NT2/D1 (cell line): Measurements from ENCODE around the gene THEMIS2.

ENCODE experiments used
- DNase-seq: peaks from one replicate; pipeline ENCODE4 v3.0.0-alpha.2; 2011; ENCODE audit warnings: low read depth, low spot score
- H3K27me3 ChIP-seq: 2 replicates; pipeline ENCODE4 v1.6.0; 2011; ENCODE audit warnings: mild to moderate bottlenecking; ENCODE audit not compliant: insufficient read length, insufficient read depth
- H3K36me3 ChIP-seq: 2 replicates; pipeline ENCODE4 v1.6.1; 2011; ENCODE audit warnings: mild to moderate bottlenecking, low read length, mixed read lengths; ENCODE audit not compliant: insufficient read depth, insufficient read length
- H3K4me1 ChIP-seq: 2 replicates; pipeline ENCODE4 v1.5.1; 2011; ENCODE audit not compliant: insufficient read depth, insufficient read length
- H3K4me3 ChIP-seq: 2 replicates; pipeline ENCODE4 v1.5.1; 2011; ENCODE audit warnings: low read depth; ENCODE audit not compliant: insufficient read length
- H3K9ac ChIP-seq: 2 replicates; pipeline ENCODE4 v1.6.0; 2011; ENCODE audit warnings: low read depth; ENCODE audit not compliant: insufficient read length
- H3K9me3 ChIP-seq: 2 replicates; pipeline ENCODE4 v1.5.1; 2011; ENCODE audit warnings: mild to moderate bottlenecking, low read length; ENCODE audit not compliant: insufficient read depth
- SUZ12 ChIP-seq: IDR thresholded peaks from 2 replicates; pipeline ENCODE4 v1.6.1; 2011; ENCODE audit not compliant: insufficient read length, insufficient read depth; ENCODE audit errors: extremely low read depth
- YY1 ChIP-seq: IDR thresholded peaks from 2 replicates; pipeline ENCODE4 v1.6.1; 2011; ENCODE audit not compliant: insufficient read length, insufficient read depth
- ZNF274 ChIP-seq: IDR thresholded peaks from 2 replicates; pipeline ENCODE4 v1.6.1; 2011; ENCODE audit warnings: mild to moderate bottlenecking, low read depth, low read length

The THEMIS2 gene

DNA sequence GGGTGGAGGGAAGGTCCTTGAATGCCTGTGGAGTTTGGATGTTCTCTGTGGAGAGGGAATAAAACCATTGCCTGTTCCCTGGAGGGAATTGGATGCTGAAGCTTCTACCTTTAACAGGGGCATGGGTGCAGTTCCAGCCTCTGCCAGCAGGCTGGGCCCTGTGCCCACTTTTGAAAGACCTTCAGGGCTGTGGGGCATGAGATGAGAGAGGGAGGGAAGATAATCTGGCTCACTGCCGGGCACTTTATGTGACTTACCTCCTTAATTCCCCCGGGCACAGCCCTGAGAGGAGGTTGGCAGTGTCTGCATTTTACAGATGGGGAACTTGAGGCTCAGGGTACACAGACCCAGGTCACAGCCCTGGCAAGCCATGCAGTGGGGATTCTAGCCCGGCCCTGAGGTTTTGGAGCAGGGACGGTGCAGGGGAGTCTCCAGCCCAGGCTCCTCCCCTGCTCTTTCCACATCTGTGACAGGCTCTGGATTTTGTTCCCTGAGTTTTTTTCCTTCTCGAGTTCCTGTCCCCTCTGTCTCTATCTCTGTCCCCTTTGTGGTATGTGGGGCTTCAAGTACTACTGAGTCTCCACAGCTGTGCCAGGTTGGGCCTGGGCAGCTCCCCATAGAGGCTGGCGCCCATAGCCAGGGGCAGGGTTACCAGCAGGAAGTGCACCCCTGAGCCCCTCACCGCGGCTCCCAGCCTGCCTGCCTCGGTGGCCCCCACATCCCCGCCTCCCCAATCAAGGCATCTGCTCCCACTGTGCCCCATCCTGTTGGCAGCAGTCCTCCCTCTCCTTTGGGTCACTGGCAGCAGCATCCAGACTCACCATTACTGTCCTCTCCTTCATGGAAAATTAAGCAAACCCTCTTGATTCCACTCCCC lies 14.0 kb upstream of the THEMIS2 start:
- peak; percentile 85 for DNase-seq
- Histone ChIP-seq H3K4me3 (no peak overlapping the region), H3K36me3 (no peaks in the 10 kb centered on the region), H3K9me3 (no peaks in the 10 kb centered on the region), H3K4me1 (peaks cover 15% of the 10 kb centered on the region), H3K9ac (peak overlapping the region; percentile 28), H3K27me3 (no peaks in the 10 kb centered on the region)
- TF ChIP-seq YY1, result no peak
- no peak for TF ChIP-seq SUZ12
- no peak for TF ChIP-seq ZNF274

DNA sequence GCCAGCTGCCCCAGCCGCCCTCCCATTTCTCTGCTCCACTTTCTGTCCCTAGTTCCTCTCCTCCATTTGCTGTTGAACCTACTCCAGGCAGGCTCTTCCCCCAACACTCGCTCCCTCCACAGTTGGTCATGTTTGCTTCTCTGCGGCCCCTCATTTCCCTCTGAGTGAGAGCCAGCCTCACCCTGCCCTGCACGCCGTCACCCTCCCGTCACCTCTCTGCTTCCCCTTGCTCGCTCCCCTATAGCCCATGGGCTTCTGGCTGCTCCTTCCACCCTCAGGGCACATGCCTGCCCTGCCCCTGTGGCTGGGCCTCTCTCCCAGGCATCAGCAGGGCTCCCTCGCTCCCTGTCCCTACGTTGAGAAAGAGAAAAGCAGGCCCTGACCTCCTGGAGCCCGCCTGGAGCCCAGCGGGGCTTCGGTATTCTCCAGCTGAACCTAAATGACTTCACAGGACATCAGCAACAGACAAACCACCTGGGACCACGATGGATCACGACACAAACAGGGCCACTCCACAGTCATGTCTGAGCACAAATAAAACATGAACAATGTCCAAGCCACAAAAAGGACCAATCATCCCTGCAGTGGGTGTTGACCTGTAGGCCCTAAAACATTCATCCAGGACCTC lies 13.3 kb upstream of the THEMIS2 start:
- Histone ChIP-seq H3K4me1 (peaks cover 18% of the 10 kb centered on the region), H3K9me3 (no peaks in the 10 kb centered on the region), H3K27me3 (no peaks in the 10 kb centered on the region), H3K36me3 (no peaks in the 10 kb centered on the region), H3K4me3 (no peak overlapping the region), H3K9ac (peak overlapping the region; percentile 28)
- DNase-seq, result no peak
- TF ChIP-seq YY1 (no peak), SUZ12 (no peak), ZNF274 (no peak)

DNA sequence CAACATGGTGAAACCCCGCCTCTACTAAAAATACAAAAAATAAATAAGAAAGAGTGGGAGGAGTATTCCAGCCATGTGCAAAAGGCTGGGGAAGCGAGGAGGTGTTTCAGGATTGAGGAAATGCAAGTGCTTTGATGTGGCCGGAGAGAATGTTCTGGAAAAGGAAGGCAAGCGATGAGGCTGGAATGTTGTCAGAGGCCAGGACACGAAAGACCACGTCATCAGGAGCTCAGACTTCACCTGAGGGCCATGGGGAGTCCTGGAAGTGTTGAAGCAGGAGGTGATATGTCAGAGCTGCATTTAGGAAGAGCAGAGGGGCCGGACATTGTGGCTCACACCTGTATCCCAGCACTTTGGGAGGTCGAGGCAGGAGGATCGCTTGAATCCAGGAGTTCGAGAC lies 10.9 kb upstream of the THEMIS2 start:
- Histone ChIP-seq H3K9ac (no peak overlapping the region), H3K4me1 (peaks cover 18% of the 10 kb centered on the region), H3K36me3 (no peaks in the 10 kb centered on the region), H3K4me3 (no peak overlapping the region), H3K27me3 (no peaks in the 10 kb centered on the region), H3K9me3 (no peaks in the 10 kb centered on the region)
- DNase-seq, result no peak
- TF ChIP-seq YY1 (no peak), ZNF274 (no peak), SUZ12 (no peak)

DNA sequence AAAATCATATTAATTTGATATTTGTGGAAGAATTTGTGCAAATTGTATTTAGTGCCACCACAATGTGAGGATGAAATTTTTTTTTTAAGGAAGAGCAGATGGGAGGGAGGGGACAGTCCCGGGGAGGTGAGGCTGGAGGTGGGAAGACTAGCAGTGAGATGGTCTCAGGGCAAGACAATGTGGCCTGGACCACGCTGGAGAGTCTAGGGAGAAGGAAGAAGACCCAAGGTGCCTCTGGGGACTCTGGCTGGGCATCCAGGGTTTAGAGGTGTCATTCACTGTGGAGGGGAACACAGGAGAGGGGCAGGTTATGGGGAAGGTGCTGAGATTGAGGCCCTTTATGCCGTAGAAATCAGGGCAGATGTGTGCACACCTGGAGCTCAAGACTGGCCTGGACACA lies 10.3 kb upstream of the THEMIS2 start:
- TF ChIP-seq YY1, result no peak
- no peak for TF ChIP-seq SUZ12
- TF ChIP-seq ZNF274, result no peak

DNA sequence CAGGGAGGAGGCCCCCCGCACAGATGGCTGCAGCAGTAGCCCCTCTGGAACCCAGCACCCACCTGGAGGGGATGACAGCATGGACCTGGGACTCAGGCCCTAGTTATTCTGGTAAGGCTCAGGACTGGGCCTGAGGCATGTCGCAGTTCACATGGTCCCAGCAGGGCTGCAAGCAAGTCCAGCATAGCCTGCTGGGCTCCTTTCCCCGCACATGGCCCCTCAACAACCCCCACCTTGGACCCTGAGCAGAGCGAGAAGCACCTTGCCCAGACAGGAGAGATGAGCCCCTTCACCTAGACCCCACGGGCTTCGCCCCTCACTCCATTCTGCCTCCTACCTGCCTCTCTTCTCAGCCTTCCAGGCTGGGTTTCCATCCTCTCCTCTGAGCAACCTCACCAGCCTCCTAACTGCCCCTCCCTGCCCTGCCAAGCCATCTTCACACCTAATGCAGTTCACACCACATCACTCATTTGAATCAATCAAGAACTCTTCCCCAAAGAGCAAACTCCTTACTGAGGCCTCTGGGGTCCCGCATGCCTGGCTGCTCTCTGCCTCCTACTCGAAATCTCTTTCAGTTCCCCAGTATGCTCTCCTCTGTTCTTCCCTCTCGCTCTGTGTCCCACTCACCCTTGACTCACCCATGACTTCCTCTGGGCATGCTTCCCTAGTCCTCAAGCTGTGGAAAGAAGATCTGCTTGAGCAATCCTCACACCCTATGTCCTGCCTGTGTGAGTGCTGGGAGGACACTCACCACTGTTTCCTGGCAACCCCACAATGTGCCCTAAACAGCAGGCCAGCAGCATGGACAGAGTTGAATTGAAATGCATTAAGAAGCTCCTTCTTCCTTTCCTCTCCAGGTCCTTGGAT lies 9.4 kb upstream of the THEMIS2 start:
- H3K36me3 ChIP-seq, result no peaks in the 10 kb centered on the region
- H3K27me3 ChIP-seq, result no peaks in the 10 kb centered on the region
- peak overlapping the region; percentile 8 for H3K9ac ChIP-seq
- peaks cover 18% of the 10 kb centered on the region for H3K4me1 ChIP-seq
- H3K9me3 ChIP-seq, result no peaks in the 10 kb centered on the region
- TF ChIP-seq SUZ12, result no peak
- no peak for TF ChIP-seq YY1
- no peak for TF ChIP-seq ZNF274
- H3K4me3 ChIP-seq, result no peak overlapping the region
- DNase-seq, result peak; percentile 46

More for the DNA sequence above, 10.3 kb upstream of the THEMIS2 start:
- no peak for DNase-seq
- Histone ChIP-seq H3K4me3 (no peak overlapping the region), H3K4me1 (peaks cover 18% of the 10 kb centered on the region), H3K27me3 (no peaks in the 10 kb centered on the region), H3K36me3 (no peaks in the 10 kb centered on the region), H3K9ac (peak overlapping the region; percentile 15), H3K9me3 (no peaks in the 10 kb centered on the region)

DNA sequence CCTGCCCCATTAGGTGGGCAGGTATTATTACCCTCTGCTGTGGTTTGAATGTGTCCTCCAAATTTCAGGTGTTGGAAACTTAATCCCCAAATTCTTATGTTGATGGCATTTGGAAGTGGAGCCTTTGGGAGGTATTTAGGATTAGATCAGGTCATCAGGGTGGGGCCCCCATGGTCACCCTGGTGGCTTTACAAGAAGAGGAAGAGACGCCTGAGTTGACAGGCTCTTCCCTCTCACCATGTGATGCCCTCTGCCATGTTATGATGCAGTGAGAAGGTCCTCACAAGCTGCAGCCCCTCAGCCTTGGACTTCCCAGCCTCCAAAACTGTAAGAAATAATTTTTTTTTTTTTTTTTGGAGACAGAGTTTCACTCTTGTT lies 8.8 kb upstream of the THEMIS2 start:
- Histone ChIP-seq H3K4me3 (no peak overlapping the region), H3K4me1 (peaks cover 14% of the 10 kb centered on the region), H3K36me3 (no peaks in the 10 kb centered on the region), H3K9me3 (no peaks in the 10 kb centered on the region), H3K27me3 (no peaks in the 10 kb centered on the region), H3K9ac (no peak overlapping the region)
- no peak for TF ChIP-seq YY1
- no peak for TF ChIP-seq ZNF274
- TF ChIP-seq SUZ12, result no peak
- no peak for DNase-seq
